Measurements from ENCODE around the gene TBC1D25. TPM values are rescaled to one million over a fixed set of nuclear protein-coding genes. Genes with fewer than 3 reads are reported as not detected.

Gene TBC1D25, protein sequence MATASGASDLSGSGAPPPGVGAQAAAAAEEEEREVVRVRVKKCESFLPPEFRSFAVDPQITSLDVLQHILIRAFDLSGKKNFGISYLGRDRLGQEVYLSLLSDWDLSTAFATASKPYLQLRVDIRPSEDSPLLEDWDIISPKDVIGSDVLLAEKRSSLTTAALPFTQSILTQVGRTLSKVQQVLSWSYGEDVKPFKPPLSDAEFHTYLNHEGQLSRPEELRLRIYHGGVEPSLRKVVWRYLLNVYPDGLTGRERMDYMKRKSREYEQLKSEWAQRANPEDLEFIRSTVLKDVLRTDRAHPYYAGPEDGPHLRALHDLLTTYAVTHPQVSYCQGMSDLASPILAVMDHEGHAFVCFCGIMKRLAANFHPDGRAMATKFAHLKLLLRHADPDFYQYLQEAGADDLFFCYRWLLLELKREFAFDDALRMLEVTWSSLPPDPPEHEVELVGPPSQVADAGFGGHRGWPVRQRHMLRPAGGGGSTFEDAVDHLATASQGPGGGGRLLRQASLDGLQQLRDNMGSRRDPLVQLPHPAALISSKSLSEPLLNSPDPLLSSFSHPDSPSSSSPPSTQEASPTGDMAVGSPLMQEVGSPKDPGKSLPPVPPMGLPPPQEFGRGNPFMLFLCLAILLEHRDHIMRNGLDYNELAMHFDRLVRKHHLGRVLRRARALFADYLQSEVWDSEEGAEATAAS
- total RNA-seq, result 8.8 and 9.7 TPM in 2 replicates

GRCh38 chrX:48539345-48540027 lies at the start of gene TBC1D25:
Gene TBC1D25, plus strand, starts transcription at chrX:48539714. Its CDS starts 84 bp downstream, at chrX:48539798.

DNA sequence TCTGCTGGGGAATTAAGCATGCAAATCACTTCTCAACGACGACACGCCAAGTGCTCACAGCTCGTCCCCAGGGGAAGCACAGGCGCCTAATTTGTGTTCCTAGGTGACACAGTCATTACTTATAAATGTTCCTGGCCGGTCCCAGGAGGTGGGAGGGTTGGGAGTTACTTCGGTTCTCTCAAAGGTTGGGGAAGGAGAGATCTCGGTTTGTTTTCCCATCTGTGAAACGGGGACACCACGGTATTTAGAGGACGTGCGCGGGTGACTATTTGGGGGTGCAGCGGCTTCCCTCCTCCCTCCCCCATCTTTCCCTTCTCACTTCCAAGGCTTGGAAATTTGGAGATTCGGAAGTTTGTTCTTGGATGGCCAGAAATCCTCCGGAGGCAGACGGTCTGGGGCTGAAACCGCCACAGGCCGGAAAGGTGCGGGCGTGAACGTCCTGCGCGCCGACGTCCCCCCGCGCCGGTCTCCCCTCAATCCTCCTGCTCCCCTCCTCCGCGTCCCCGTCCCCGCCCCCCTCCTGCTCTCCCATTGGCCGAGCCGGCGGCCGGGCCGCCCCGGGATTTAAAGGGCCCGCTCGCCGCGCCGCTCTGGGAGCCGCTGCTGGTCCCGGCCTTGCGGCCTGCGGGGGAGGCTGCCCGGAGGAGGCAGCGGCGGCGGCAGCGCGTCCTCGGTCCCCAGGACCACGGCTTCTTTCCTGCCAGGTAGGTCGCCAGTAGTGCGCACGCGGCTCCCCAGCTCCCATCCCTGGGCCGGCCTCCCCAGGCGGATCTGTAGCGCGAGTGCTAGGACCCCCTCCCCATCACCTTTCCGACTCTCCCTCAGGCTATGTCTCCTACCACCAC lies 30.9 kb upstream of the TBC1D25 start, which contains the start of gene PORCN:
Gene PORCN (plus strand): TSS at position 593 of the 845 bp plus-strand sequence. CDS start 829 bp downstream, outside the sequence.

GRCh38 chrX:48521353-48522243 lies 17.9 kb upstream of the TBC1D25 start, which contains the start of gene EBP:
Gene EBP, plus strand, starts transcription at chrX:48521808. Its CDS starts 1,964 bp downstream, at chrX:48523772.

DNA sequence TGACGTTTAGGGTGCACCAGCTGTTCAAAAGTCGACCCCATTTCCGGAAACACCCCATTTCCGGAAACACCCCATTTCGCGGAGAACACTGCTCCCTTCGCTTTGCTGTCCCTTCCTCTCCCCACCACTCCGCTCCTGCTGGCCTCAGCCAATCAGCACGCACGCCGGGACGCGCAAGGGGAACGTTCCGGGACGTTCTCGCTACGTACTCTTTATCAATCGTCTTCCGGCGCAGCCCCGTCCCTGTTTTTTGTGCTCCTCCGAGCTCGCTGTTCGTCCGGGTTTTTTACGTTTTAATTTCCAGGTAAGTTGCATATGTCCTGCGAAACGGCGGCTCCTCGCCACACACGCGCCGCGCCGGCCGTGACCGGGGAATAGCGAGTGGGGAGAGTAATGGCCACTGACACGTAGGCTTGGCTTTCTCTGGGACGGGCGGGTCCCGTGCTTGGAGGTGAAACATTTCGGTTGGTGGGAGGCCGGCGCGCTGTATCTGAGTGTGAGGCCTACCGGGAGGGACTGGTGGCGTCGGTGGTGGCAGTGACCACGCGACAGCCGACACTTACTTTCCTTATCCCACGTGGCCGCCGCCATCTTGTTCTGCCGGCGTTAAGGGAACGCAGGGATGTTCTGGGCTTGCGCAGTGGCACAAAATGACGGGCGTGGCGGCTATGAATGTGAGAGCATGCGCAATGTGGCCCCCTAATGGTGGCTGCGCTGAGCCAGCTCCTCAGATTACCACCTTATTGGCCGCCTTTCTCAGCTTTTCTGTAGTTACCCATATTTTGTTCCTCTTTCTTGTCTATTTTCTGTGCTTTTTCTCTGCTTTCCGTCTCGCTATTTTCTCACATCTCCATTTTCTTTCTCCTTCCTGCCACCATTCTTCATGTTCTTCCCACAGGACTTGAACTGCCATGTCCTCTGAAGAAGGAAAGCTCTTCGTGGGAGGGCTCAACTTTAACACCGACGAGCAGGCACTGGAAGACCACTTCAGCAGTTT lies 35.1 kb downstream of the TBC1D25 start, which contains the start of gene RBM3:
Gene RBM3 (plus strand): TSS at position 215 of the 997 bp plus-strand sequence. CDS start 697 bp downstream, at position 912.

DNA sequence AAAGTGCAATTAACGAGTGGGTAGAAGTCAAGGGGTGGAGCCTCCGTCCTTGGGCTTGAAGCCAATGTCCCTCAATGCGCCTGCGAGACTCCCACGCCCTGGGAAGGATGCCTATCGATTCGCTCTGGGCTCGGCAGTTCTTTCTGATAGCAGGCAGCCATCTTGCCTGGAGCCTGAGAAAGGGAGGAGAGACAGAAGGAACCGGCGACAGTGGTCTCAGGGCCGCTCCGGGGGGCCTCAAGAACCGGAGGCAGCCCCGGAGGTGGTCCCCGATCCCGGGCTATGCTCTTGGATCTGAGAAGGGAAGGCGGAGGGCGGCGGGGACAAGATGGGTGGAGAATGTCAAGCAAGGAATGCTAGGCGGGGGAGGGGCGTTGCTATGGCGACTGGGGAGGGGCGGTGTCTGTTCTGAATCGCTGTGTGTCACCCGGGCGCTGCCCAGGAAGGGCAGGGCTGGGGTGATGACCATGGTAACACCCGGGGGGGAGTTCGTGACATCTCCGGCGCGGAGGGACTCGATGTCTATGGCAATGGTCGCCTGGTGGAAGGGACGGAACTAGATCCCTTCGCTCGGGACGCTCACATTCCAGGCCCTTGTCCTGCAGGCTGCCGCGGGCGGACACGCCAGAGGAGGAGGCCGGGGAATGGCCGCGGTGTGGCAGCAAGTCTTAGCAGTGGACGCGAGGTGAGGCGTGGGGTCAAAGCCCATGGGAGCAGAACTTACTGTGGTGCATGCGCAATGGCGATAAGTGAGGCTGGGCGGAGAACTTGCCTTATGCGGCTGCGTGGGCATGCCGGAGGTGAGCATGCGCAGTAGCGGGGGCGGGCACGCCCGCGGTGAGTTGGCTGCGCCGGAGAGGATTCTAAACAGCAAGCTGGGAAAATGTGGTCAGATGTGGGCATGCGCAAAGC lies 58.1 kb downstream of the TBC1D25 start, which contains the start of gene WDR13:
Gene WDR13 (plus strand): TSS at position 140 of the 912 bp plus-strand sequence. CDS start 505 bp downstream, at position 645.

Small RNAs within 50 kb of the gene (small RNA-seq; reads per million reads assigned to genes)
- not detected for gene MRPL32P1

Other genes with a start within 250 kb of the TBC1D25 start
- not detected in 2 replicates for gene SSX3, start 183.0 kb upstream of the TBC1D25 start, total RNA-seq
- gene SSX4, start 156.2 kb upstream of the TBC1D25 start, total RNA-seq, result not detected in 2 replicates
- not detected in 2 replicates for gene SSX4B, start 127.8 kb upstream of the TBC1D25 start, total RNA-seq
- gene SLC38A5, start 69.5 kb upstream of the TBC1D25 start, total RNA-seq, result 10.1 and 44.5 TPM in 2 replicates
- gene FTSJ1, start 63.5 kb upstream of the TBC1D25 start, total RNA-seq, result 67.9 and 75.7 TPM in 2 replicates
- gene PORCN, start 30.7 kb upstream of the TBC1D25 start, total RNA-seq, result 8.7 and 12.1 TPM in 2 replicates
- 68.3 and 87.4 TPM in 2 replicates for gene EBP, start 17.9 kb upstream of the TBC1D25 start, total RNA-seq
- 462 and 523 TPM in 2 replicates for gene RBM3, start 34.8 kb downstream of the TBC1D25 start, total RNA-seq
- 102 and 118 TPM in 2 replicates for gene WDR13, start 57.8 kb downstream of the TBC1D25 start, total RNA-seq
- gene WAS, start 144.1 kb downstream of the TBC1D25 start, total RNA-seq, result 0.33 TPM in 1 of 2 replicates, not detected in the other
- 6.9 and 11.2 TPM in 2 replicates for gene SUV39H1, start 157.0 kb downstream of the TBC1D25 start, total RNA-seq
- not detected in 2 replicates for gene GLOD5, start 222.0 kb downstream of the TBC1D25 start, total RNA-seq
- gene GATA1, start 246.9 kb downstream of the TBC1D25 start, total RNA-seq, result not detected in 2 replicates